Measurements from ENCODE around the gene TFAP2E.

Gene TFAP2E

DNA sequence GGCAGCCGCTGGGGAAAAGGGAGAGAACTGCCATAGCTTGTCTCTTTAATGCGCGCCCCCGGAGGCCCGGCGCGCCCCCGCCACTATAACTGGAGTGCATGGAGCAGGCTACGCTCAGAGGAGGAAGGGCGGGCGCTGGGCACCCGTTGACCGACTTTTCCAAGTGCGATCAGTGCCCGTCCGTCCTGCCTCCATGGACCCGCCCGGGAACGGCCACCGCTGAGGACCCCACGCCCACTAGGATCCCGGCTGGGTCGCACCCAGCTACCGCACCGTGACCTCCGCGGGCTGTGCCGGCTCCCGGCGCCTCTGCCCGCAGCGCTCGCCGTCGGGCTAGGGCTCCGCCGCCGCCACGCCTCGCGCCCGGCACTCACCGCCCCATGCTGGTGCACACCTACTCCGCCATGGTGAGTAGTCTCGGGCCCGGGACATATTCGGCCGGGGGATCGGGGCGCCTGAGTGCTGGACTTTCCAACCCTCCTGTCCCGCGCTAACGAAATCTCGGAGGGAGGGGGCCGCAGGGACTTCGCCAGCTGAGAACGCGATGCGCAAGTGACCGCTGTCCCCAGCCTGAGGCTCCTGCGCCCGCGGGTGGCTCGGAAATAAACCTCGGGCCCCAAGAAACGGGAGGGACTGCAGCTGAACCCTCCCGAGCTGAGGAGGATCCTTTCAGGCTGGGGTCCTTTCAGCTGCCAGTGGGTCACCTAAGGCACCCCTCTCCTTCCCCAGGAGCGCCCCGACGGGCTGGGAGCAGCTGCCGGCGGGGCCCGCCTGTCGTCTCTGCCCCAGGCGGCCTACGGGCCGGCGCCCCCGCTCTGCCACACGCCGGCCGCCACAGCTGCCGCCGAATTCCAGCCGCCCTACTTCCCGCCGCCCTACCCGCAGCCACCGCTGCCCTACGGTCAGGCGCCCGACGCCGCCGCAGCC, at the start of gene TFAP2E:
TFAP2E (plus strand) TSS at position 117 of the 927 bp plus-strand sequence; CDS start at position 381, 264 bp downstream.
- DNase-seq (ENCODE audit: extremely low spot score): no peak
- ChIA-PET CTCF (no interaction called here), POLR2A (no interaction called here)
- TF ChIP-seq NFRKB (IDR thresholded peaks at IDR 0.05) (no peak), ZNF384 (IDR thresholded peaks at IDR 0.05) (no peak), SP1 (IDR thresholded peaks at IDR 0.05) (no peak), FOXK2 (IDR thresholded peaks at IDR 0.05) (no peak), SUZ12 (IDR thresholded peaks at IDR 0.05) (no peak)
- TF ChIP-seq, protein P1, sequence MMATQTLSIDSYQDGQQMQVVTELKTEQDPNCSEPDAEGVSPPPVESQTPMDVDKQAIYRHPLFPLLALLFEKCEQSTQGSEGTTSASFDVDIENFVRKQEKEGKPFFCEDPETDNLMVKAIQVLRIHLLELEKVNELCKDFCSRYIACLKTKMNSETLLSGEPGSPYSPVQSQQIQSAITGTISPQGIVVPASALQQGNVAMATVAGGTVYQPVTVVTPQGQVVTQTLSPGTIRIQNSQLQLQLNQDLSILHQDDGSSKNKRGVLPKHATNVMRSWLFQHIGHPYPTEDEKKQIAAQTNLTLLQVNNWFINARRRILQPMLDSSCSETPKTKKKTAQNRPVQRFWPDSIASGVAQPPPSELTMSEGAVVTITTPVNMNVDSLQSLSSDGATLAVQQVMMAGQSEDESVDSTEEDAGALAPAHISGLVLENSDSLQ (IDR thresholded peaks at IDR 0.05): no peak

DNA sequence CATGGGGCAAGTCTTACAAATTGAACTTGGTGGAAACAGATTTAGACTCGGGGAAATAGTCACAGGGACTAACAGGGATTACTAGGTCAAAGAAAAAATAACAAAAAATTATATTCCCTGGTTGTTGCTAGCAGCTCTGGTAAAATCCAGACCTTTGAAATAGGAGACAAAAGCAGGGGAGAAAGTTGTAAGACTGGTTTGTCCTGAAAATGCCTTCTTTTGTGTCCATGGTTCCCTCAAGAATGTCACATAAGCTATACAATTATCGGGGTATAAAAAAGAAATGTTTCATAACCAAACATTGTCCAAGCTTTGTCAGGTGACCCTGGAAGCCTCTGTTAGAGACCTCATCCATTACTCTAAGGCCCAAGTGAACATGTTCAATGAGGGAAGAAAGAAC, 49.0 kb upstream of the TFAP2E start:
- CTCF ChIA-PET: no interaction called here

DNA sequence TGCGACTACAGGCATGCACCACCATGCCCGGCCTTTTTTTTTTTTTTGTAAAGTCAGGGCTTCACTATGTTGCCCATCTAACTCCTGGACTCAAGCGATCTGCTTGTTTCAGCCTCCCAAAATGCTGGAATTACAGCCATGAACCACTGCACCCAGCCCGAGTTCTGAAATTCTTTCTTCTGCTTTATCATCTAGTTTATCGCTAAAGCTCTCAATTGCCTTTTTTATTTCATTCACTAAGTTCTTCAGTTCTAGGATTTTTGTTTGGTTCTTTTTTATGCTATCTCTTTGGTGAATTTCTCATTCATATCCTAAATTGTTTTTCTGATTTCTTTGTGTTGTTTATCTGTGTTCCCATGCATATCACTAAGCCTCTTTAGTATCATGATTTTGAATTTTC, 42.9 kb upstream of the TFAP2E start:
- ChIA-PET CTCF (no interaction called here), POLR2A (no interaction called here)
- DNase-seq (ENCODE audit: extremely low spot score): no peak
- TF ChIP-seq LEF1 (IDR thresholded peaks at IDR 0.05; ENCODE audit: borderline replicate concordance) (no peak), CTBP1 (IDR thresholded peaks at IDR 0.05; ENCODE audit: borderline replicate concordance) (no peak), FOXK2 (IDR thresholded peaks at IDR 0.05) (no peak), FOXA1 (IDR thresholded peaks at IDR 0.05) (no peak), ELF4 (IDR thresholded peaks at IDR 0.05) (no peak), SUZ12 (IDR thresholded peaks at IDR 0.05) (no peak), TARDBP (IDR thresholded peaks at IDR 0.05) (no peak), L3MBTL2 (conservative IDR thresholded peaks at IDR 0.05) (no peak), HDGF (IDR thresholded peaks at IDR 0.05; ENCODE audit: borderline replicate concordance) (no peak), BHLHE40 (IDR thresholded peaks at IDR 0.05; ENCODE audit: borderline replicate concordance) (no peak), SP1 (IDR thresholded peaks at IDR 0.05) (no peak), FOXM1 (IDR thresholded peaks at IDR 0.05; ENCODE audit: borderline replicate concordance) (no peak), ARNT (IDR thresholded peaks at IDR 0.05) (no peak), ZNF384 (IDR thresholded peaks at IDR 0.05) (no peak), NFRKB (IDR thresholded peaks at IDR 0.05) (no peak)
- TF ChIP-seq, protein P1 (IDR thresholded peaks at IDR 0.05): no peak

More for the DNA sequence above, 49.0 kb upstream of the TFAP2E start:
- POLR2A ChIA-PET: no interaction called here
- no peak for DNase-seq (ENCODE audit: extremely low spot score)
- TF ChIP-seq NFRKB (IDR thresholded peaks at IDR 0.05): no peak
- no peak for TF ChIP-seq ELF4 (IDR thresholded peaks at IDR 0.05)
- TF ChIP-seq FOXM1 (IDR thresholded peaks at IDR 0.05; ENCODE audit: borderline replicate concordance): no peak
- TF ChIP-seq HDGF (IDR thresholded peaks at IDR 0.05; ENCODE audit: borderline replicate concordance): no peak
- no peak for TF ChIP-seq FOXA1 (IDR thresholded peaks at IDR 0.05)
- TF ChIP-seq FOXK2 (IDR thresholded peaks at IDR 0.05): no peak
- no peak for TF ChIP-seq LEF1 (IDR thresholded peaks at IDR 0.05; ENCODE audit: borderline replicate concordance)
- TF ChIP-seq SP1 (IDR thresholded peaks at IDR 0.05): no peak
- TF ChIP-seq, protein P1 (IDR thresholded peaks at IDR 0.05): no peak
- TF ChIP-seq ARNT (IDR thresholded peaks at IDR 0.05): no peak
- TF ChIP-seq CTBP1 (IDR thresholded peaks at IDR 0.05; ENCODE audit: borderline replicate concordance): no peak
- no peak for TF ChIP-seq L3MBTL2 (conservative IDR thresholded peaks at IDR 0.05)
- TF ChIP-seq SUZ12 (IDR thresholded peaks at IDR 0.05): no peak
- TF ChIP-seq ZNF384 (IDR thresholded peaks at IDR 0.05): no peak

DNA sequence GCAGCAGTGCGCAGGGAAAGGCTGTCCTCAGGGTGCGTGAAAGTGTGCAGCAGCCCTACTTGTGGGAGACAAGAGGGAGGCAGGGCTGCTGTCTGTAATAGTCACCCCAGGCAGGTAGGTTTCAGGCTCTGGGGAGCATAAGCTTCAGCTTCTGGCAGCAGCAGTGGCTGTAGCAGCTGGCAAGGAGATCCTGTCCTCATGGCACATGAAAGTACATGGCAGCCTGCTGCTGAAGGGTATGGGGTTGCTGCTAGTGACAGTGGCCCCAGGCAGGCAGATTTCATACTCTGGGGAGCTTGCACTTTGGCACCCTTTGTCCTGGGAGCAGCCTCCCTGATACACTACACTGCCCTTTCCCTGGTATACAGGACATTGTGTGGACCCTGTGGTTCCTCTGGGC, 42.2 kb upstream of the TFAP2E start:
- ChIA-PET CTCF (no interaction called here), POLR2A (no interaction called here)
- DNase-seq (ENCODE audit: extremely low spot score): no peak
- no peak for TF ChIP-seq LEF1 (IDR thresholded peaks at IDR 0.05; ENCODE audit: borderline replicate concordance)
- no peak for TF ChIP-seq SUZ12 (IDR thresholded peaks at IDR 0.05)
- TF ChIP-seq, protein P1 (IDR thresholded peaks at IDR 0.05): no peak
- no peak for TF ChIP-seq L3MBTL2 (conservative IDR thresholded peaks at IDR 0.05)
- TF ChIP-seq ARNT (IDR thresholded peaks at IDR 0.05): no peak
- TF ChIP-seq BHLHE40 (IDR thresholded peaks at IDR 0.05; ENCODE audit: borderline replicate concordance): no peak
- TF ChIP-seq ZNF384 (IDR thresholded peaks at IDR 0.05): no peak
- TF ChIP-seq SP1 (IDR thresholded peaks at IDR 0.05): no peak

DNA sequence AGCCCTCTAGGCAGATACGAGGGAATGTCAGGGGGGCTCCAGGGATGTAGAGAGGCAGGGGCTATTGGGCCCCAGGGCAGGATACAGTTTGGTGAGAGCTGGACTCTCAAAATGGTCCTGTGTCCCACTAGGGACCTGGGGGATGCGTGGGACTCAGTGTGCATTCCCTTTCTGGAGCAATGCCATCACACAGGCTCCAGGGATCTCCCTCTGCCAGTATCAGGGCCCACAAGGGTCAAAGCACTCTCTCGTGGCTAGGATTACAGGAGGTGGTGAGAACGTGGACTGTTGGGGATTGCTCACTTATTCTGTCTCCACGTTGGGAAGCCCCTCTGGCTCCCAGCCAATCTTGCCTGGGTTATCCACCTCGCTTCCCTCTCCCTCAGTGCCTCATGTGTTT, 41.7 kb upstream of the TFAP2E start:
- ChIA-PET POLR2A (no interaction called here), CTCF (no interaction called here)
- TF ChIP-seq ZNF384 (IDR thresholded peaks at IDR 0.05) (no peak), NFRKB (IDR thresholded peaks at IDR 0.05) (no peak), LEF1 (IDR thresholded peaks at IDR 0.05; ENCODE audit: borderline replicate concordance) (no peak), TARDBP (IDR thresholded peaks at IDR 0.05) (no peak), CTBP1 (IDR thresholded peaks at IDR 0.05; ENCODE audit: borderline replicate concordance) (no peak)
- no peak for DNase-seq (ENCODE audit: extremely low spot score)

Data from HEK293T (cell line).